CD4-positive, CD25-positive, alpha-beta regulatory T cell (primary cell): ENCODE data around the gene TSPY2. TPM values are rescaled to one million over a fixed set of nuclear protein-coding genes. Genes with fewer than 3 reads are reported as not detected.
"Not testable (repeated sequence)": the region's sequence is repeated elsewhere in the genome, so short reads cannot be mapped to it uniquely, and the experiment has no call there.

ENCODE experiments used
- ATAC-seq, 2 donors: fragments of 150-1000 bp; cut with Tn5 transposase; one replicate each; pipeline ENCODE4 v1.10.0; 2021; ENCODE audit warnings: low read depth in 2 of 2, moderate number of reproducible peaks in 2 of 2, moderate library complexity in 1 of 2
- DNase-seq, 3 donors: peaks; one replicate each; pipeline versions ENCODE4 v3.0.0 to v3.0.0-alpha.2; 2012 to 2022; ENCODE audit warnings: mixed read lengths in 1 of 3
- H3K27ac ChIP-seq: one replicate; pipeline ENCODE4 v1.7.0; 2013; ENCODE audit warnings: mild to moderate bottlenecking, low read length; ENCODE audit not compliant: insufficient read depth, poor library complexity, severe bottlenecking
- H3K27me3 ChIP-seq: one replicate; pipeline ENCODE4 v1.7.0; 2013; ENCODE audit warnings: low read length; ENCODE audit not compliant: control insufficient read depth, insufficient read depth
- H3K36me3 ChIP-seq: one replicate; pipeline ENCODE4 v1.7.0; 2013; ENCODE audit warnings: mild to moderate bottlenecking, low read length, moderate library complexity; ENCODE audit not compliant: control insufficient read depth, insufficient read depth
- H3K4me1 ChIP-seq: 2 replicates; pipeline ENCODE4 v1.7.0; 2013; ENCODE audit warnings: mild to moderate bottlenecking, low read length; ENCODE audit not compliant: insufficient read depth, control insufficient read depth, poor library complexity, severe bottlenecking
- H3K4me3 ChIP-seq: one replicate; pipeline ENCODE4 v1.7.0; 2013; ENCODE audit warnings: low read depth, mild to moderate bottlenecking, low read length, moderate library complexity
- H3K9me3 ChIP-seq, 2 experiments: 1 replicate in 1 of 2; 2 replicates in 1 of 2; pipeline ENCODE4 v1.7.0; 2013; ENCODE audit warnings: low read length in 2 of 2, mild to moderate bottlenecking in 1 of 2, moderate library complexity in 1 of 2; ENCODE audit not compliant: control insufficient read depth in 2 of 2
- H3K27ac Mint-ChIP-seq, 3 donors: one replicate each; pipeline ENCODE4 v1.8.0; 2020 to 2022; ENCODE audit warnings: mild to moderate bottlenecking in 3 of 3, mixed read lengths in 3 of 3, moderate library complexity in 2 of 3
- H3K27me3 Mint-ChIP-seq: one replicate; pipeline ENCODE4 v1.8.0; 2022; ENCODE audit warnings: mild to moderate bottlenecking, mixed read lengths
- H3K36me3 Mint-ChIP-seq: one replicate; pipeline ENCODE4 v1.8.0; 2020; ENCODE audit warnings: mixed read lengths
- H3K4me1 Mint-ChIP-seq, 4 donors: one replicate each; pipeline ENCODE4 v1.8.0; 2020 to 2022; ENCODE audit warnings: mixed read lengths in 4 of 4, mild to moderate bottlenecking in 1 of 4
- H3K4me3 Mint-ChIP-seq, 4 donors: one replicate each; pipeline ENCODE4 v1.8.0; 2020 to 2022; ENCODE audit warnings: mild to moderate bottlenecking in 4 of 4, mixed read lengths in 4 of 4, moderate library complexity in 3 of 4
- H3K9me3 Mint-ChIP-seq, 7 donors: one replicate each; pipeline ENCODE4 v1.8.0; 2020 to 2022; ENCODE audit warnings: mixed read lengths in 7 of 7, mild to moderate bottlenecking in 3 of 7, moderate library complexity in 2 of 7
- polyA plus RNA-seq, 4 donors: library from polyadenylated mRNA; unstranded; fragments of 300-500 nt; fragmentation: Illumina TruSeq; gene quantifications; one replicate each; pipeline ENCODE4 v1.2.3, GENCODE V29; 2021
- total RNA-seq: library from RNA; stranded (reverse); gene quantifications from one replicate; pipeline ENCODE4 v1.2.3, GENCODE V29; 2022

Gene TSPY2
- total RNA-seq (not detected), polyA plus RNA-seq (not detected)

- not testable (repeated sequence) for H3K4me3 Mint-ChIP-seq, H3K27ac ChIP-seq, H3K27me3 ChIP-seq, H3K27ac Mint-ChIP-seq, ATAC-seq, DNase-seq, H3K4me1 ChIP-seq, H3K4me1 Mint-ChIP-seq, H3K9me3 ChIP-seq, H3K4me3 ChIP-seq, H3K27me3 Mint-ChIP-seq, H3K36me3 Mint-ChIP-seq, H3K9me3 Mint-ChIP-seq, H3K36me3 ChIP-seq
Observed at GRCh38 chrY:6245923-6246322, at the start of gene TSPY2. TSS of gene TSPY2 (plus strand) at chrY:6246223. CDS start at chrY:6246269, 46 bp downstream.

GRCh38 chrY:6209565-6209964 is 36.5 kb upstream of the TSPY2 start:
- not testable (repeated sequence) for H3K36me3 Mint-ChIP-seq, H3K9me3 ChIP-seq, H3K27me3 Mint-ChIP-seq, H3K27ac Mint-ChIP-seq, H3K27ac ChIP-seq, H3K36me3 ChIP-seq, H3K9me3 Mint-ChIP-seq, H3K4me1 Mint-ChIP-seq, ATAC-seq, H3K4me3 ChIP-seq, H3K4me3 Mint-ChIP-seq, H3K27me3 ChIP-seq, DNase-seq, H3K4me1 ChIP-seq

GRCh38 chrY:6217045-6217444 is 29.0 kb upstream of the TSPY2 start:
- H3K4me3 Mint-ChIP-seq, H3K27me3 ChIP-seq, DNase-seq, H3K27ac ChIP-seq, H3K9me3 ChIP-seq, H3K4me1 Mint-ChIP-seq, ATAC-seq, H3K27me3 Mint-ChIP-seq, H3K9me3 Mint-ChIP-seq, H3K27ac Mint-ChIP-seq, H3K36me3 Mint-ChIP-seq, H3K4me1 ChIP-seq, H3K4me3 ChIP-seq, H3K36me3 ChIP-seq: not testable (repeated sequence)

GRCh38 chrY:6269839-6270238 is 23.8 kb downstream of the TSPY2 start:
- not testable (repeated sequence) for H3K27me3 Mint-ChIP-seq, H3K4me3 ChIP-seq, H3K9me3 ChIP-seq, H3K9me3 Mint-ChIP-seq, H3K27ac ChIP-seq, H3K27ac Mint-ChIP-seq, H3K4me1 ChIP-seq, H3K36me3 ChIP-seq, ATAC-seq, H3K27me3 ChIP-seq, DNase-seq, H3K4me3 Mint-ChIP-seq, H3K4me1 Mint-ChIP-seq, H3K36me3 Mint-ChIP-seq
